ENCODE measurements around the gene CERS5. TPM values are rescaled to one million over a fixed set of nuclear protein-coding genes. Genes with fewer than 3 reads are reported as not detected.

The CERS5 gene
- total RNA-seq, 5 donors from 2014 or later (not counting 1 experiment from before 2014, with no cell fraction given): 41.1 to 58.5 (median 46.2) TPM

DNA sequence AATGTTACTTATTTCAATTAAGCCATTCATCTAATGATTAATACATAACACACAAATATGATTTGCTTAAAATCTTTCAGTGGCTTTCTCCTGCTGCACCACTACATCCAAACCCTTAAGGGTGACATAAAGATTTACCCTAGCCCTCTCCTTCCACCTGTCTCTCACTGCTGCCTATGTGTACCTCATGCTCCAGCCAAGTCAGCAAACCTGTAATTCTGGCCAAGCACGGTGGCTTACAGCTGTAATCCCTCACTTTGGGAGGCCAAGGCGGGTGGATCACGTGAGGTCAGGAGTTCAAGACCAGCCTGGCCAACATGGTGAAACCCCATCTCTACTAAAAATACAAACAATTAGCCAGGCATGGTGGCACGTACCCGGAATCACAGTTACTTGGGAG is 31.7 kb upstream of the CERS5 start:
- Mint-ChIP-seq H3K27ac (no peak overlapping the region), H3K4me3 (no peak overlapping the region), H3K9me3 (no peaks in the 10 kb centered on the region), H3K27me3 (no peaks in the 10 kb centered on the region), H3K4me1 (no peaks in the 10 kb centered on the region), H3K36me3 (peaks cover 31% of the 10 kb centered on the region)
- ChIA-PET CTCF (interaction anchor here in 1 of 2 donors (0.6 kb wide), 2 partner anchors 54 to 126 kb away, joined by 3 to 4 read pairs; no protein-coding TSS in a partner anchor), POLR2A (no interaction called here)
- ATAC-seq (replicated peaks in 1 of 4): no peak
- no peaks in the 10 kb centered on the region for H3K4me1 ChIP-seq (ENCODE audit: control insufficient read depth in 1 of 2, extremely low read depth in 1 of 2, insufficient read depth in 2 of 2, low read length in 2 of 2)
- no peaks in the 10 kb centered on the region for H3K27me3 ChIP-seq (replicated peaks in 1 of 2; ENCODE audit: control insufficient read depth in 2 of 2, extremely low read depth in 1 of 2, insufficient read depth in 2 of 2, low read length in 1 of 2)
- no peak for DNase-seq
- no peak overlapping the region for H3K27ac ChIP-seq (ENCODE audit: low read length)
- H3K9me3 ChIP-seq: no peaks in the 10 kb centered on the region
- H3K36me3 ChIP-seq (ENCODE audit: control insufficient read depth in 2 of 2, extremely low read depth in 1 of 2, insufficient read depth in 1 of 2, low read length in 1 of 2): peaks cover 0 to 58% of the 10 kb centered on the region in 2 donors
- H3K4me3 ChIP-seq (ENCODE audit: control insufficient read depth in 1 of 2, extremely low read depth in 1 of 2, low read length in 1 of 2): no peak overlapping the region
- WGBS (ENCODE audit: insufficient coverage): no CpG with 5 or more reads among the region's 5 CpGs

GRCh38 chr12:50197297-50197727 is 30.1 kb upstream of the CERS5 start:
- no peaks in the 10 kb centered on the region for H3K4me1 ChIP-seq (ENCODE audit: control insufficient read depth in 1 of 2, extremely low read depth in 1 of 2, insufficient read depth in 2 of 2, low read length in 2 of 2)
- CTCF ChIA-PET: no interaction called here
- H3K27me3 Mint-ChIP-seq: no peaks in the 10 kb centered on the region
- no peak overlapping the region for H3K27ac ChIP-seq (ENCODE audit: low read length)
- H3K4me1 Mint-ChIP-seq: no peaks in the 10 kb centered on the region
- WGBS (ENCODE audit: insufficient coverage): no CpG with 5 or more reads among the region's 5 CpGs
- POLR2A ChIA-PET: interaction anchor here in 1 of 2 donors (0.6 kb wide), 1 partner anchor 8 kb away, joined by 4 read pairs; no protein-coding TSS in a partner anchor
- peaks cover 0 to 59% of the 10 kb centered on the region in 2 donors for H3K36me3 ChIP-seq (ENCODE audit: control insufficient read depth in 2 of 2, extremely low read depth in 1 of 2, insufficient read depth in 1 of 2, low read length in 1 of 2)
- peaks cover 30% of the 10 kb centered on the region for H3K36me3 Mint-ChIP-seq
- no peak overlapping the region for H3K27ac Mint-ChIP-seq
- no peak for ATAC-seq (replicated peaks in 1 of 4)
- no peak for DNase-seq
- no peak overlapping the region for H3K4me3 ChIP-seq (ENCODE audit: control insufficient read depth in 1 of 2, extremely low read depth in 1 of 2, low read length in 1 of 2)
- no peaks in the 10 kb centered on the region for H3K9me3 ChIP-seq
- no peaks in the 10 kb centered on the region for H3K9me3 Mint-ChIP-seq
- H3K27me3 ChIP-seq (replicated peaks in 1 of 2; ENCODE audit: control insufficient read depth in 2 of 2, extremely low read depth in 1 of 2, insufficient read depth in 2 of 2, low read length in 1 of 2): no peaks in the 10 kb centered on the region
- H3K4me3 Mint-ChIP-seq: no peak overlapping the region

GRCh38 chr12:50196537-50196936 is 29.4 kb upstream of the CERS5 start:
- Mint-ChIP-seq H3K9me3 (no peaks in the 10 kb centered on the region), H3K4me1 (no peaks in the 10 kb centered on the region), H3K27me3 (no peaks in the 10 kb centered on the region), H3K36me3 (peaks cover 32% of the 10 kb centered on the region), H3K4me3 (no peak overlapping the region), H3K27ac (no peak overlapping the region)
- ChIA-PET CTCF (interaction anchor here in 1 of 2 donors (0.6 kb wide), 1 partner anchor 85 kb away, joined by 3 read pairs; no protein-coding TSS in a partner anchor), POLR2A (no interaction called here)
- Histone ChIP-seq H3K27me3 (replicated peaks in 1 of 2; ENCODE audit: control insufficient read depth in 2 of 2, extremely low read depth in 1 of 2, insufficient read depth in 2 of 2, low read length in 1 of 2) (no peaks in the 10 kb centered on the region), H3K9me3 (no peaks in the 10 kb centered on the region), H3K4me1 (ENCODE audit: control insufficient read depth in 1 of 2, extremely low read depth in 1 of 2, insufficient read depth in 2 of 2, low read length in 2 of 2) (no peaks in the 10 kb centered on the region), H3K36me3 (ENCODE audit: control insufficient read depth in 2 of 2, extremely low read depth in 1 of 2, insufficient read depth in 1 of 2, low read length in 1 of 2) (peaks cover 3 to 57% of the 10 kb centered on the region in 2 donors), H3K27ac (ENCODE audit: low read length) (no peak overlapping the region), H3K4me3 (ENCODE audit: control insufficient read depth in 1 of 2, extremely low read depth in 1 of 2, low read length in 1 of 2) (no peak overlapping the region)
- WGBS (ENCODE audit: insufficient coverage): no CpG with 5 or more reads among the region's 4 CpGs
- ATAC-seq (replicated peaks in 1 of 4) (no peak), DNase-seq (no peak)

DNA sequence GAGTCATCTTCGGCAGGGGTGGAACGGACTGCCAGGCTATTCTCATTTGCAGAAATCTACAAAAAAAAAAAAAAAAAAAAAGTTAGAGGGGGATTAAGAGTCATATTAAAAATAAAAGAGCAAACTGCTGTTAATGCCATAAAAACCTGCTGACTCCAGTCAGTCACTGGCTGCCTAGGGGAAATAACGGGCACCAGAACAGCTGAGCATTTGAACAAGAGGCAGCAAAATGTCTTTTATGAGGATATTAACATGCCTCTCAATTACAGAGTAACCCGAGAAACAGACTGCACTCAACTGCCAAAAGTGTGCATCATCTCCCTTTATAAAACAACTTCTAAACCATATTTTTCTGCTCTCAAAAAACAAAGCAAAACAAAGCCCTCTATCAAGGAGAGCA is 28.7 kb upstream of the CERS5 start:
- peaks cover 0 to 7% of the 10 kb centered on the region in 2 experiments for H3K4me1 ChIP-seq (ENCODE audit: control insufficient read depth in 1 of 2, extremely low read depth in 1 of 2, insufficient read depth in 2 of 2, low read length in 2 of 2)
- H3K27ac Mint-ChIP-seq: no peak overlapping the region
- no peaks in the 10 kb centered on the region for H3K27me3 ChIP-seq (replicated peaks in 1 of 2; ENCODE audit: control insufficient read depth in 2 of 2, extremely low read depth in 1 of 2, insufficient read depth in 2 of 2, low read length in 1 of 2)
- H3K4me1 Mint-ChIP-seq: no peaks in the 10 kb centered on the region
- H3K27me3 Mint-ChIP-seq: no peaks in the 10 kb centered on the region
- CTCF ChIA-PET: no interaction called here
- POLR2A ChIA-PET: no interaction called here
- no CpG with 5 or more reads among the region's 4 CpGs for WGBS (ENCODE audit: insufficient coverage)
- peaks cover 29% of the 10 kb centered on the region for H3K36me3 Mint-ChIP-seq
- ATAC-seq (replicated peaks in 1 of 4) (no peak), DNase-seq (no peak)
- no peak overlapping the region for H3K27ac ChIP-seq (ENCODE audit: low read length)
- peaks cover 3 to 59% of the 10 kb centered on the region in 2 donors for H3K36me3 ChIP-seq (ENCODE audit: control insufficient read depth in 2 of 2, extremely low read depth in 1 of 2, insufficient read depth in 1 of 2, low read length in 1 of 2)
- no peak overlapping the region for H3K4me3 Mint-ChIP-seq
- H3K9me3 Mint-ChIP-seq: no peaks in the 10 kb centered on the region
- no peaks in the 10 kb centered on the region for H3K9me3 ChIP-seq
- no peak overlapping the region for H3K4me3 ChIP-seq (ENCODE audit: control insufficient read depth in 1 of 2, extremely low read depth in 1 of 2, low read length in 1 of 2)

GRCh38 chr12:50192908-50193307 is 25.7 kb upstream of the CERS5 start:
- POLR2A ChIA-PET: no interaction called here
- DNase-seq: no peak
- Histone ChIP-seq H3K9me3 (no peaks in the 10 kb centered on the region), H3K36me3 (ENCODE audit: control insufficient read depth in 2 of 2, extremely low read depth in 1 of 2, insufficient read depth in 1 of 2, low read length in 1 of 2) (peaks cover 3 to 41% of the 10 kb centered on the region in 2 donors), H3K4me3 (ENCODE audit: control insufficient read depth in 1 of 2, extremely low read depth in 1 of 2, low read length in 1 of 2) (no peak overlapping the region), H3K27ac (ENCODE audit: low read length) (no peak overlapping the region), H3K4me1 (ENCODE audit: control insufficient read depth in 1 of 2, extremely low read depth in 1 of 2, insufficient read depth in 2 of 2, low read length in 2 of 2) (peaks cover 0 to 16% of the 10 kb centered on the region in 2 experiments), H3K27me3 (replicated peaks in 1 of 2; ENCODE audit: control insufficient read depth in 2 of 2, extremely low read depth in 1 of 2, insufficient read depth in 2 of 2, low read length in 1 of 2) (no peaks in the 10 kb centered on the region)
- Mint-ChIP-seq H3K4me3 (no peak overlapping the region), H3K4me1 (peaks cover 11 to 15% (median 14%) of the 10 kb centered on the region in 3 donors), H3K9me3 (no peaks in the 10 kb centered on the region), H3K27me3 (no peaks in the 10 kb centered on the region), H3K36me3 (peaks cover 13% of the 10 kb centered on the region), H3K27ac (no peak overlapping the region)
- ATAC-seq (replicated peaks in 1 of 4): no peak
- 82% methylated on average over 5 of the region's 5 CpGs for WGBS (ENCODE audit: insufficient coverage)
- CTCF ChIA-PET: no interaction called here

- Histone ChIP-seq H3K4me3 (ENCODE audit: control insufficient read depth in 1 of 2, extremely low read depth in 1 of 2, low read length in 1 of 2) (no peak overlapping the region), H3K9me3 (no peaks in the 10 kb centered on the region), H3K4me1 (ENCODE audit: control insufficient read depth in 1 of 2, extremely low read depth in 1 of 2, insufficient read depth in 2 of 2, low read length in 2 of 2) (peaks cover 0 to 16% of the 10 kb centered on the region in 2 experiments), H3K36me3 (ENCODE audit: control insufficient read depth in 2 of 2, extremely low read depth in 1 of 2, insufficient read depth in 1 of 2, low read length in 1 of 2) (peaks cover 3 to 38% of the 10 kb centered on the region in 2 donors), H3K27me3 (replicated peaks in 1 of 2; ENCODE audit: control insufficient read depth in 2 of 2, extremely low read depth in 1 of 2, insufficient read depth in 2 of 2, low read length in 1 of 2) (no peaks in the 10 kb centered on the region), H3K27ac (ENCODE audit: low read length) (no peak overlapping the region)
- Mint-ChIP-seq H3K36me3 (peaks cover 10% of the 10 kb centered on the region), H3K27ac (no peak overlapping the region), H3K27me3 (no peaks in the 10 kb centered on the region), H3K9me3 (no peaks in the 10 kb centered on the region), H3K4me1 (peaks cover 11 to 16% (median 14%) of the 10 kb centered on the region in 3 donors), H3K4me3 (no peak overlapping the region)
- 95% methylated on average over 3 of the region's 4 CpGs for WGBS (ENCODE audit: insufficient coverage)
- no peak for DNase-seq
- no peak for ATAC-seq (replicated peaks in 1 of 4)
- CTCF ChIA-PET: interaction anchor here in 1 of 2 donors (0.5 kb wide), 1 partner anchor 19 kb away, joined by 7 read pairs; no protein-coding TSS in a partner anchor
- POLR2A ChIA-PET: no interaction called here
Observed at GRCh38 chr12:50192236-50192635, 25.1 kb upstream of the CERS5 start.
